Mesenchymal stem cell (in vitro differentiated cells and primary cell): ENCODE results near the gene MED7.

Experiments used
- DNase-seq: peaks from one replicate; pipeline ENCODE4 v3.0.0-alpha.2; 2013
- H2AFZ ChIP-seq: one replicate; pipeline ENCODE4 v1.6.1; 2013; ENCODE audit warnings: low read depth, mild to moderate bottlenecking, control low read depth, inconsistent platforms, low read length, moderate library complexity
- H2AK5ac ChIP-seq: 2 replicates; pipeline ENCODE4 v1.6.1; 2013; ENCODE audit warnings: low read length, moderate library complexity, mild to moderate bottlenecking, inconsistent platforms; ENCODE audit not compliant: severe bottlenecking
- H2BK120ac ChIP-seq: one replicate; pipeline ENCODE4 v1.6.1; 2013; ENCODE audit warnings: low read depth, mild to moderate bottlenecking, inconsistent platforms, low read length, moderate library complexity
- H2BK12ac ChIP-seq, 2 experiments: one replicate each; pipeline ENCODE4 v1.6.1; 2013; ENCODE audit warnings: inconsistent platforms in 2 of 2, low read length in 2 of 2, mild to moderate bottlenecking in 2 of 2, moderate library complexity in 2 of 2, control low read depth in 1 of 2
- H2BK15ac ChIP-seq: one replicate; pipeline ENCODE4 v1.6.1; 2013; ENCODE audit warnings: mild to moderate bottlenecking, low read depth, inconsistent platforms; ENCODE audit not compliant: poor library complexity, severe bottlenecking
- H2BK5ac ChIP-seq: 2 replicates; pipeline ENCODE4 v1.6.1; 2013; ENCODE audit warnings: low read depth, mild to moderate bottlenecking, low read length, control low read depth, inconsistent platforms; ENCODE audit not compliant: poor library complexity, severe bottlenecking
- H3K14ac ChIP-seq, 2 experiments: one replicate each; pipeline ENCODE4 v1.6.1; 2013; ENCODE audit warnings: inconsistent platforms in 2 of 2, low read length in 2 of 2, control low read depth in 1 of 2, mild to moderate bottlenecking in 1 of 2, moderate library complexity in 1 of 2
- H3K18ac ChIP-seq, 2 experiments: one replicate each; pipeline ENCODE4 v1.6.1; 2013; ENCODE audit warnings: inconsistent platforms in 2 of 2, low read length in 2 of 2, control low read depth in 1 of 2, low read depth in 1 of 2, mild to moderate bottlenecking in 1 of 2
- H3K23ac ChIP-seq, 2 experiments: one replicate each; pipeline ENCODE4 v1.6.1; 2013; ENCODE audit warnings: inconsistent platforms in 2 of 2, low read length in 2 of 2, mild to moderate bottlenecking in 2 of 2, moderate library complexity in 2 of 2, control low read depth in 1 of 2
- H3K27ac ChIP-seq: 2 replicates; pipeline ENCODE4 v1.5.1; 2013; ENCODE audit warnings: mild to moderate bottlenecking, moderate library complexity, low read length, control low read depth, inconsistent platforms; ENCODE audit not compliant: poor library complexity, severe bottlenecking
- H3K27me3 ChIP-seq, 2 experiments: 2 replicates each; pipeline versions ENCODE4 v1.6.1 to v1.7.0; 2013; ENCODE audit warnings: low read length in 2 of 2, mild to moderate bottlenecking in 2 of 2, moderate library complexity in 2 of 2, control low read depth in 1 of 2, inconsistent platforms in 1 of 2; ENCODE audit not compliant: control insufficient read depth in 1 of 2, insufficient read depth in 1 of 2
- H3K36me3 ChIP-seq, 2 experiments: 2 replicates each; pipeline versions ENCODE4 v1.6.1 to v1.7.0; 2013; ENCODE audit warnings: low read length in 2 of 2, control low read depth in 1 of 2, inconsistent platforms in 1 of 2, low read depth in 1 of 2, mild to moderate bottlenecking in 1 of 2; ENCODE audit not compliant: insufficient read depth in 2 of 2, control insufficient read depth in 1 of 2
- H3K4ac ChIP-seq, 2 experiments: one replicate each; pipeline ENCODE4 v1.6.1; 2013; ENCODE audit warnings: inconsistent platforms in 2 of 2, low read length in 2 of 2, mild to moderate bottlenecking in 2 of 2, moderate library complexity in 2 of 2, control low read depth in 1 of 2, low read depth in 1 of 2
- H3K4me1 ChIP-seq: 2 replicates; pipeline ENCODE4 v1.6.1; 2013; ENCODE audit warnings: low read depth, low read length, control low read depth; ENCODE audit not compliant: control insufficient read depth, insufficient read depth
- H3K4me2 ChIP-seq: 2 replicates; pipeline ENCODE4 v1.6.1; 2013; ENCODE audit warnings: low read length, mild to moderate bottlenecking, inconsistent platforms; ENCODE audit not compliant: poor library complexity, severe bottlenecking
- H3K4me3 ChIP-seq, 2 experiments: 2 replicates each; pipeline versions ENCODE4 v1.5.1 to v1.7.0; 2013; ENCODE audit warnings: low read length in 2 of 2, mild to moderate bottlenecking in 2 of 2, control low read depth in 1 of 2, low read depth in 1 of 2; ENCODE audit not compliant: insufficient read depth in 1 of 2
- H3K79me1 ChIP-seq: replicated peaks from 2 replicates; pipeline ENCODE4 v1.6.1; 2013; ENCODE audit warnings: mild to moderate bottlenecking, control low read depth, low read length, inconsistent platforms; ENCODE audit not compliant: poor library complexity, severe bottlenecking
- H3K9ac ChIP-seq: 2 replicates; pipeline ENCODE4 v1.7.0; 2013; ENCODE audit warnings: mild to moderate bottlenecking, low read length, moderate library complexity
- H3K9me3 ChIP-seq: 2 replicates; pipeline ENCODE4 v1.7.0; 2013; ENCODE audit warnings: mild to moderate bottlenecking, low read length; ENCODE audit not compliant: control insufficient read depth
- H4K8ac ChIP-seq: one replicate; pipeline ENCODE4 v1.6.1; 2013; ENCODE audit warnings: inconsistent platforms, mild to moderate bottlenecking, low read length, moderate library complexity
- H4K91ac ChIP-seq: one replicate; pipeline ENCODE4 v1.6.1; 2013; ENCODE audit warnings: mild to moderate bottlenecking, low read length, inconsistent platforms
- WGBS: methylation state at CpG from one replicate; pipeline ENCODE4 v1.1.7; 2013; ENCODE audit warnings: mixed read lengths; 5-methylcytosine and 5-hydroxymethylcytosine counted together

The MED7 gene

GRCh38 chr5:157165668-157166067, 23.0 kb upstream of the MED7 start:
- H2BK12ac ChIP-seq, result no peak overlapping the region
- no peak overlapping the region for H3K4ac ChIP-seq
- H3K9me3 ChIP-seq, result no peaks in the 10 kb centered on the region
- no peak overlapping the region for H2BK5ac ChIP-seq
- H3K4me1 ChIP-seq, result no peaks in the 10 kb centered on the region
- no peak overlapping the region for H3K18ac ChIP-seq
- no peak overlapping the region for H3K9ac ChIP-seq
- 86% methylated on average over 12 of the region's 14 CpGs for WGBS
- no peak overlapping the region for H4K8ac ChIP-seq
- no peaks in the 10 kb centered on the region for H3K79me1 ChIP-seq
- H2AK5ac ChIP-seq, result no peak overlapping the region
- DNase-seq, result no peak
- no peak overlapping the region for H3K4me2 ChIP-seq
- no peak overlapping the region for H3K27ac ChIP-seq
- no peak overlapping the region for H2BK120ac ChIP-seq
- no peaks in the 10 kb centered on the region for H3K36me3 ChIP-seq
- H3K4me3 ChIP-seq, result no peak overlapping the region
- H3K27me3 ChIP-seq, result peaks cover 8 to 14% of the 10 kb centered on the region in 2 experiments
- H2BK15ac ChIP-seq, result no peak overlapping the region
- no peak overlapping the region for H4K91ac ChIP-seq
- no peak overlapping the region for H2AFZ ChIP-seq
- no peak overlapping the region for H3K23ac ChIP-seq
- no peak overlapping the region for H3K14ac ChIP-seq

GRCh38 chr5:157165261-157165660, 22.6 kb upstream of the MED7 start:
- Histone ChIP-seq H3K4me3 (no peak overlapping the region), H3K27me3 (peaks cover 8 to 14% of the 10 kb centered on the region in 2 experiments), H2BK15ac (no peak overlapping the region), H3K4me1 (no peaks in the 10 kb centered on the region), H3K9me3 (no peaks in the 10 kb centered on the region), H2BK120ac (no peak overlapping the region), H3K4ac (no peak overlapping the region), H3K27ac (no peak overlapping the region), H3K18ac (no peak overlapping the region), H3K23ac (no peak overlapping the region), H3K79me1 (no peaks in the 10 kb centered on the region), H2BK12ac (no peak overlapping the region), H3K14ac (no peak overlapping the region), H4K91ac (no peak overlapping the region), H2AK5ac (no peak overlapping the region), H2BK5ac (no peak overlapping the region), H3K9ac (no peak overlapping the region), H3K36me3 (no peaks in the 10 kb centered on the region), H4K8ac (no peak overlapping the region), H2AFZ (no peak overlapping the region), H3K4me2 (no peak overlapping the region)
- 82% methylated on average over 4 of the region's 4 CpGs for WGBS
- no peak for DNase-seq

GRCh38 chr5:157164521-157164920, 21.9 kb upstream of the MED7 start:
- Histone ChIP-seq H3K4me3 (no peak overlapping the region), H2BK12ac (no peak overlapping the region), H2AK5ac (no peak overlapping the region), H3K23ac (no peak overlapping the region), H3K4me2 (no peak overlapping the region), H2BK120ac (no peak overlapping the region), H2AFZ (no peak overlapping the region), H3K36me3 (no peaks in the 10 kb centered on the region), H3K79me1 (no peaks in the 10 kb centered on the region), H2BK15ac (no peak overlapping the region), H4K91ac (no peak overlapping the region), H3K9ac (no peak overlapping the region), H3K9me3 (no peaks in the 10 kb centered on the region), H3K4ac (no peak overlapping the region), H3K18ac (no peak overlapping the region), H3K27me3 (peaks cover 12 to 17% of the 10 kb centered on the region in 2 experiments), H4K8ac (no peak overlapping the region), H3K4me1 (no peaks in the 10 kb centered on the region), H3K14ac (no peak overlapping the region), H3K27ac (no peak overlapping the region), H2BK5ac (no peak overlapping the region)
- no peak for DNase-seq
- WGBS, result 79% methylated on average over 4 of the region's 5 CpGs

GRCh38 chr5:157162919-157163510, 20.4 kb upstream of the MED7 start:
- no peak overlapping the region for H3K23ac ChIP-seq
- H3K18ac ChIP-seq, result no peak overlapping the region
- H2BK5ac ChIP-seq, result no peak overlapping the region
- H3K36me3 ChIP-seq, result no peaks in the 10 kb centered on the region
- H3K4me2 ChIP-seq, result no peak overlapping the region
- no peak overlapping the region for H3K27ac ChIP-seq
- no peak overlapping the region for H2BK15ac ChIP-seq
- H3K4me1 ChIP-seq, result no peaks in the 10 kb centered on the region
- H3K9ac ChIP-seq, result no peak overlapping the region
- H3K4me3 ChIP-seq, result no peak overlapping the region
- 93% methylated on average over 12 of the region's 12 CpGs for WGBS
- peaks cover 14 to 17% of the 10 kb centered on the region in 2 experiments for H3K27me3 ChIP-seq
- no peak overlapping the region for H2AFZ ChIP-seq
- H4K91ac ChIP-seq, result no peak overlapping the region
- H3K4ac ChIP-seq, result no peak overlapping the region
- H3K79me1 ChIP-seq, result no peaks in the 10 kb centered on the region
- H3K14ac ChIP-seq, result no peak overlapping the region
- H2BK120ac ChIP-seq, result no peak overlapping the region
- DNase-seq, result no peak
- H2AK5ac ChIP-seq, result no peak overlapping the region
- no peak overlapping the region for H2BK12ac ChIP-seq
- H3K9me3 ChIP-seq, result no peaks in the 10 kb centered on the region
- H4K8ac ChIP-seq, result no peak overlapping the region
